ENCODE results near the gene DMPK.
"Not testable (repeated sequence)": the region's sequence is repeated elsewhere in the genome, so short reads cannot be mapped to it uniquely, and the experiment has no call there.

DMPK gene

DNA sequence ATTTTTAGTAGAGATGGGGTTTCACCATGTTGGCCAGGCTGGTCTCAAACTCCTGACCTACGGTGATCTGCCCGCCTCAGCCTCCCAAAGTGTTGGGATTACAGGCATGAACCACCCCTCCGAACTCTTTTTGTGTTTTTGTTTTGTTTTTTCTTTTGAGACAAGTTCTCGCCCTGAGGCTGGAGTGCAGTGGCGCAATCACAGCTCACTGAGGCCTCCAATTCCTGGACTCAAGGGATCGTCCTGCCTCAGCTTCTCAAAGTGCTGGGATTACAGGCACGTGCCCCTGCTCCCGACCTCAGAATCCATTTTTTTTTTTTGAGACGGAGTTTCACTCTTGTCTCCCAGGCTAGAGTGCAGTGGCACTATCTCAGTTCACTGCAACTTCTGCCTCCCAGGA, 24.6 kb downstream of the DMPK start:
- H3K4me3 ChIP-seq (ENCODE audit: low read depth, low read length): no peak overlapping the region
- DNase-seq (ENCODE audit: low read depth): no peak
- TF ChIP-seq CTCF (conservative IDR thresholded peaks at IDR 0.05; ENCODE audit: low read depth, low read length): no peak

DNA sequence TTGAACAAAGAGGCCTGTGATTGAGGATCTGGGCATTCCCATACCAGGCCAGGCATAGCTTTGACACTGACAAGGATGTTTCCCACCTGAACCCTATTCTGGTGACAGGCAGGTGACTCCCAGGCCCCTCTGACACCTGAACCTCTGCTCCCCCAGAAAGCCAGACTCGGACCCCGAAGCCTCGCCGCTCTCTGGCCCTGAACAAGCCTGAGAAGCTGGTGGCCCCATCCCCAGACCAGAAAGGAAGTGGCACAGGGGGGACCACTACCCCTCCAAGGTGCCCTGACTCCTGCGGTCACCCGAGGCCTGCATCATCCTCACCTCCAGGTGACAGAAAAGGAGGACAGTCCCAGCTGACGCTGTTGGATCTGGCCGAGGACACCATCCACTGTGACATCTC, 28.0 kb downstream of the DMPK start:
- no peak for DNase-seq (ENCODE audit: low read depth)
- TF ChIP-seq CTCF (conservative IDR thresholded peaks at IDR 0.05; ENCODE audit: low read depth, low read length): no peak
- no peak overlapping the region for H3K4me3 ChIP-seq (ENCODE audit: low read depth, low read length)

GRCh38 chr19:45753548-45753947, 28.7 kb downstream of the DMPK start:
- H3K4me3 ChIP-seq (ENCODE audit: low read depth, low read length): no peak overlapping the region
- no peak for DNase-seq (ENCODE audit: low read depth)
- TF ChIP-seq CTCF (conservative IDR thresholded peaks at IDR 0.05; ENCODE audit: low read depth, low read length): peak; percentile 35

GRCh38 chr19:45752639-45753038, 29.7 kb downstream of the DMPK start:
- no peak for TF ChIP-seq CTCF (conservative IDR thresholded peaks at IDR 0.05; ENCODE audit: low read depth, low read length)

DNA sequence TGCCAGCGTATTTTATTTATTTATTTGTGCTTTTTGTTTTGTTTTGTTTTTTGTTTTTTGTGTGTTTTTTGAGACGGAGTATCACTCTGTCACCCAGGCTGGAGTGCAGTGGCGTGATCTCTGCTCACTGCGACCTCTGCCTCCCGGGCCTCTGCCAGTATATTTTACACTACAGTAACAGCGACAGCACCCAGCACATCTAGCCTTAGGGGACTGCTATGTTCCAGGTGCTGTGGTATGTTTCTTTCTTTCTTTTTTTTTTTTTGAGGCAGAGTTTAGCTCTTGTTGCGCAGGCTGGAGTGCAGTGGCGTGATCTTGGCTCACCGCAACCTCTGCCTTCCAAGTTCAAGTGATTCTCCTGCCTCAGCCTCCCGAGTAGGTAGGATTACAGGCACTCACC, 30.8 kb downstream of the DMPK start:
- not testable (repeated sequence) for DNase-seq (ENCODE audit: low read depth); H3K4me3 ChIP-seq (ENCODE audit: low read depth, low read length)

More at GRCh38 chr19:45752639-45753038, 29.7 kb downstream of the DMPK start:
- H3K4me3 ChIP-seq (ENCODE audit: low read depth, low read length): no peak overlapping the region
- DNase-seq (ENCODE audit: low read depth): no peak

DNA sequence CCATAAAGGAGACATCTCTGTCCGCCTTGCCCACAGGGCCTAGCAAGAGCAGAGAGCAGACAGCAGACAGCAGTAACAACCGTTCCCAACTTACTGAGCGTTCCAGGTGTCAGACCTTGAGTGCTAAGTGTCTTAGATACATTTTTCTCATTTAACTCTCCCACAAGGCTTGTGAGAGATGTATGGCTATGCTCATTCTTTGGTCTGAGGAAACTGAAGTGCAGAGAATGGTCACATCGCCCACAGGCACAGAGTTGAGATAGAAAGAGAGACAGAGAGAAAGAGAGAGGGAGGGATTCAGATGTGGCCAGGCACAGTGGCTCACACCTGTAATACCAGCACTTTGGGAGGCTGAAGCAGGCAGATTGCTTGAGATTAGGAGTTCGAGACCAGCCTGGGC, 34.8 kb downstream of the DMPK start:
- no peak for DNase-seq (ENCODE audit: low read depth)
- no peak for TF ChIP-seq CTCF (conservative IDR thresholded peaks at IDR 0.05; ENCODE audit: low read depth, low read length)
- no peak overlapping the region for H3K4me3 ChIP-seq (ENCODE audit: low read depth, low read length)

DNA sequence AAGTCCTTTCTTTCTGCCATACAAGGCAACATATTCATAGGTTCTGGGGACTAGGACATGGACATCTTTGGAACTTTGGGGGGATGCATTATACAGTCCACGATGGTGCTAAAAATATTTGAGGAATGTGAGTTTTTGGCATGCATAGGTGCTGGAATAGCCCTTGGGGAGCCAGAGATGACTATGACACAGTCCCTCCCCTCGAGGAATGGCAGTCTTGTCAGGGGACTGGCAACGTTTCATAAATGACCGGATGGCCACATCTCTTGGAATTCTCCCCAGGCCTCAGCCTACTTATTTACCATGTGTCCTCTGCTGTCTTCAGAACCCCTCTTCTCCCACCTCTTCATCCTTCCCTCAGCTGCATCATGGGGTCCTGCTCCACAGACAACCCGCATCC, 35.4 kb downstream of the DMPK start:
- H3K4me3 ChIP-seq (ENCODE audit: low read depth, low read length): no peak overlapping the region
- no peak for TF ChIP-seq CTCF (conservative IDR thresholded peaks at IDR 0.05; ENCODE audit: low read depth, low read length)
- no peak for DNase-seq (ENCODE audit: low read depth)

DNA sequence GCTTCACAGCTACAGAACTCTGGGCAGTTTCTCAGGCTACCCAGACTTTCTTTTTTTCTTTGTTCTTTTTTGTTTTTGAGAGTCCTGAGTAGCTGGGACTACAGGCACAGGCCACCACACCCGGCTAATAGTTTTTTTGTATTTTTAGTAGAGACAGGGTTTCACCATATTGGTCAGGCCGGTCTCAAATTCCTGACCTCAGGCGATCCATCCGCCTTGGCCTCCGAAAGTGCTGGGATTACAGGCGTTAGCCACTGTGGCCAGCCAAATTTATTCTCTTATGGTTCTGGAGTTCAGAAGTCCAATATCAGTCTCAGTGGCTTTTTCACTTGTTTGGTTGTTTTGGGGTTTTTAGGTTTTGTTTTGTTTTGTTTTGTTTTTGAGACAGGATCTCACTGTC, 36.7 kb downstream of the DMPK start:
- DNase-seq (ENCODE audit: low read depth): no peak
- no peak overlapping the region for H3K4me3 ChIP-seq (ENCODE audit: low read depth, low read length)
- TF ChIP-seq CTCF (conservative IDR thresholded peaks at IDR 0.05; ENCODE audit: low read depth, low read length): no peak

Data from choroid plexus epithelial cell (primary cell).